HEK293 (cell line): ENCODE results near the gene TEX36.

Source experiments
- BCL6B ChIP-seq: fragments of 450-650 bp; formaldehyde crosslinking; IDR thresholded peaks from 2 replicates; pipeline ENCODE4 v1.5.1; 2017; ENCODE audit warnings: missing biosample characterization, missing genetic modification characterization
- GFI1B ChIP-seq: fragments of 450-650 bp; formaldehyde crosslinking; IDR thresholded peaks from 2 replicates; pipeline ENCODE4 v1.5.1; 2016; ENCODE audit warnings: missing biosample characterization, missing genetic modification characterization
- HOXD13 ChIP-seq: sonication (generic); formaldehyde crosslinking; IDR thresholded peaks from 2 replicates; pipeline ENCODE4 v1.8.0; 2022; ENCODE audit warnings: missing genetic modification reagents, borderline replicate concordance
- KLF17 ChIP-seq: fragments of 450-650 bp; formaldehyde crosslinking; IDR thresholded peaks from 2 replicates; pipeline ENCODE4 v1.5.1; 2016; ENCODE audit warnings: missing biosample characterization, missing genetic modification characterization
- OVOL3 ChIP-seq: fragments of 450-650 bp; formaldehyde crosslinking; IDR thresholded peaks from 2 replicates; pipeline ENCODE4 v1.5.1; 2016; ENCODE audit warnings: missing biosample characterization, missing genetic modification characterization
- RBAK ChIP-seq: fragments of 450-650 bp; formaldehyde crosslinking; IDR thresholded peaks from 2 replicates; pipeline ENCODE4 v1.5.1; 2016; ENCODE audit warnings: missing biosample characterization, missing genetic modification characterization
- SP7 ChIP-seq: fragments of 450-650 bp; formaldehyde crosslinking; IDR thresholded peaks from 2 replicates; pipeline ENCODE4 v1.5.1; 2016; ENCODE audit warnings: missing biosample characterization, missing genetic modification characterization
- WT1 ChIP-seq: fragments of 450-650 bp; formaldehyde crosslinking; IDR thresholded peaks from 2 replicates; pipeline ENCODE4 v1.5.1; 2016; ENCODE audit warnings: missing biosample characterization, missing genetic modification characterization
- YY1 ChIP-seq: fragments of 450-650 bp; formaldehyde crosslinking; IDR thresholded peaks from 2 replicates; pipeline ENCODE4 v1.5.1; 2018; ENCODE audit warnings: missing biosample characterization, missing genetic modification characterization
- ZBTB44 ChIP-seq: fragments of 450-650 bp; IDR thresholded peaks from 2 replicates; pipeline ENCODE4 v1.5.1; 2018; ENCODE audit warnings: missing biosample characterization, mild to moderate bottlenecking, missing genetic modification characterization
- ZBTB6 ChIP-seq: fragments of 450-650 bp; formaldehyde crosslinking; IDR thresholded peaks from 2 replicates; pipeline ENCODE4 v1.5.1; 2017; ENCODE audit warnings: missing biosample characterization, missing genetic modification characterization
- ZEB2 ChIP-seq: fragments of 450-650 bp; formaldehyde crosslinking; IDR thresholded peaks from 2 replicates; pipeline ENCODE4 v1.5.1; 2016; ENCODE audit warnings: missing biosample characterization, missing genetic modification characterization
- ZFP69B ChIP-seq: fragments of 450-650 bp; formaldehyde crosslinking; IDR thresholded peaks from 2 replicates; pipeline ENCODE4 v1.5.1; 2016; ENCODE audit warnings: missing biosample characterization, missing genetic modification characterization
- ZNF18 ChIP-seq: fragments of 450-650 bp; formaldehyde crosslinking; IDR thresholded peaks from 2 replicates; pipeline ENCODE4 v1.5.1; 2016; ENCODE audit warnings: missing biosample characterization, missing genetic modification characterization
- ZNF2 ChIP-seq: fragments of 450-650 bp; formaldehyde crosslinking; IDR thresholded peaks from 2 replicates; pipeline ENCODE4 v1.5.1; 2016; ENCODE audit warnings: missing biosample characterization, missing genetic modification characterization
- ZNF221 ChIP-seq: fragments of 450-650 bp; formaldehyde crosslinking; IDR thresholded peaks from 2 replicates; pipeline ENCODE4 v1.5.1; 2017; ENCODE audit warnings: missing biosample characterization, missing genetic modification characterization, borderline replicate concordance
- ZNF23 ChIP-seq: fragments of 450-650 bp; formaldehyde crosslinking; IDR thresholded peaks from 2 replicates; pipeline ENCODE4 v1.5.1; 2016; ENCODE audit warnings: missing biosample characterization, missing genetic modification characterization, borderline replicate concordance
- ZNF335 ChIP-seq: fragments of 450-650 bp; formaldehyde crosslinking; conservative IDR thresholded peaks from 2 replicates; pipeline ENCODE4 v1.5.1; 2016; ENCODE audit warnings: missing biosample characterization, missing genetic modification characterization
- ZNF366 ChIP-seq: fragments of 450-650 bp; formaldehyde crosslinking; conservative IDR thresholded peaks from 2 replicates; pipeline ENCODE4 v1.5.1; 2016; ENCODE audit warnings: missing biosample characterization, missing genetic modification characterization
- ZNF37A ChIP-seq: fragments of 450-650 bp; IDR thresholded peaks from 2 replicates; pipeline ENCODE4 v1.5.1; 2018; ENCODE audit warnings: missing biosample characterization, missing genetic modification characterization
- ZNF391 ChIP-seq: fragments of 450-650 bp; formaldehyde crosslinking; IDR thresholded peaks from 2 replicates; pipeline ENCODE4 v1.5.1; 2016; ENCODE audit warnings: low read depth, missing biosample characterization, missing genetic modification characterization, borderline replicate concordance
- ZNF513 ChIP-seq: fragments of 450-650 bp; IDR thresholded peaks from 2 replicates; pipeline ENCODE4 v1.5.1; 2018; ENCODE audit warnings: missing biosample characterization, missing genetic modification characterization
- ZNF580 ChIP-seq: fragments of 450-650 bp; formaldehyde crosslinking; IDR thresholded peaks from 2 replicates; pipeline ENCODE4 v1.5.1; 2016; ENCODE audit warnings: missing biosample characterization, missing genetic modification characterization
- ZNF624 ChIP-seq: fragments of 450-650 bp; formaldehyde crosslinking; IDR thresholded peaks from 2 replicates; pipeline ENCODE4 v1.5.1; 2017; ENCODE audit warnings: missing biosample characterization, missing genetic modification characterization
- ZNF629 ChIP-seq: fragments of 450-650 bp; formaldehyde crosslinking; IDR thresholded peaks from 2 replicates; pipeline ENCODE4 v1.5.1; 2017; ENCODE audit warnings: missing biosample characterization, missing genetic modification characterization
- ZNF654 ChIP-seq: fragments of 450-650 bp; formaldehyde crosslinking; IDR thresholded peaks from 2 replicates; pipeline ENCODE4 v1.5.1; 2016; ENCODE audit warnings: low read depth, missing biosample characterization, missing genetic modification characterization
- ZNF658 ChIP-seq: fragments of 450-650 bp; formaldehyde crosslinking; IDR thresholded peaks from 2 replicates; pipeline ENCODE4; 2016; ENCODE audit warnings: missing biosample characterization, missing genetic modification characterization
- ZNF660 ChIP-seq: fragments of 450-650 bp; IDR thresholded peaks from 2 replicates; pipeline ENCODE4 v1.5.1; 2018; ENCODE audit warnings: missing biosample characterization, mild to moderate bottlenecking, missing genetic modification characterization
- ZNF692 ChIP-seq: fragments of 450-650 bp; formaldehyde crosslinking; IDR thresholded peaks from 2 replicates; pipeline ENCODE4 v1.5.1; 2016; ENCODE audit warnings: missing biosample characterization, missing genetic modification characterization
- ZNF785 ChIP-seq: fragments of 450-650 bp; formaldehyde crosslinking; IDR thresholded peaks from 2 replicates; pipeline ENCODE4 v1.5.1; 2016; ENCODE audit warnings: missing biosample characterization, missing genetic modification characterization
- ZNF837 ChIP-seq: fragments of 450-650 bp; formaldehyde crosslinking; IDR thresholded peaks from 2 replicates; pipeline ENCODE4 v1.5.1; 2016; ENCODE audit warnings: missing biosample characterization, missing genetic modification characterization
- ZNF843 ChIP-seq: fragments of 450-650 bp; formaldehyde crosslinking; IDR thresholded peaks from 2 replicates; pipeline ENCODE4 v1.5.1; 2016; ENCODE audit warnings: missing biosample characterization, missing genetic modification characterization

Gene TEX36

GRCh38 chr10:125633517-125633999 lies 49.4 kb downstream of the TEX36 start (continued):
- TF ChIP-seq ZNF580: peak; percentile 94
- TF ChIP-seq ZNF692 (tag by site-specific recombination): peak; percentile 67; the same call in 1 of the 2 replicates
- no peak for TF ChIP-seq ZBTB6 (tag by site-specific recombination)
- no peak for TF ChIP-seq GFI1B (tag by site-specific recombination)
- 0 out of 2 replicates have a peak, but pooled peaks have one; percentile 39 for TF ChIP-seq ZNF660 (tag by site-specific recombination)
- peak; percentile 78; the same call in 1 of the 2 replicates for TF ChIP-seq ZEB2
- peak; percentile 95 for TF ChIP-seq WT1 (tag by site-specific recombination)
- no peak for TF ChIP-seq ZNF23 (tag by site-specific recombination)
- TF ChIP-seq ZNF843: peak; percentile 99
- peak; percentile 75; the same call in 1 of the 2 replicates for TF ChIP-seq ZNF18
- peak; percentile 90 for TF ChIP-seq ZBTB44 (tag by site-specific recombination)
- TF ChIP-seq ZNF785 (tag by site-specific recombination): no peak
- peak; percentile 93 for TF ChIP-seq BCL6B (tag by site-specific recombination)
- peak; percentile 97 for TF ChIP-seq SP7 (tag by site-specific recombination)
- TF ChIP-seq KLF17: peak; percentile 79
- TF ChIP-seq ZNF837: no peak
- no peak for TF ChIP-seq ZNF37A (tag by site-specific recombination)
- no peak for TF ChIP-seq ZNF658 (tag by site-specific recombination)
- TF ChIP-seq ZFP69B (tag by site-specific recombination): peak; percentile 32; the same call in 1 of the 2 replicates
- peak; percentile 6; the same call in 1 of the 2 replicates for TF ChIP-seq ZNF654 (tag by site-specific recombination)
- peak; percentile 97 for TF ChIP-seq HOXD13 (CRISPR knock-in tag)
- 0 out of 2 replicates have a peak, but pooled peaks have one; percentile 69 for TF ChIP-seq ZNF391 (tag by site-specific recombination)
- TF ChIP-seq YY1: no peak
- no peak for TF ChIP-seq ZNF624 (tag by site-specific recombination)
- TF ChIP-seq ZNF2: peak; percentile 30; the same call in 1 of the 2 replicates
- TF ChIP-seq RBAK (tag by site-specific recombination): no peak
- TF ChIP-seq OVOL3 (tag by site-specific recombination): peak; percentile 97
- TF ChIP-seq ZNF221: no peak
- TF ChIP-seq ZNF629 (tag by site-specific recombination): peak; percentile 84
- peak; percentile 90 for TF ChIP-seq ZNF366 (tag by site-specific recombination)
- TF ChIP-seq ZNF335 (tag by site-specific recombination): peak; percentile 42; the same call in 1 of the 2 replicates
- TF ChIP-seq ZNF513 (tag by site-specific recombination): no peak
